OCI-M2 (cell line): ENCODE results near the gene COL25A1.

Source experiments
- DNase-seq: peaks from one replicate; lab custom pipeline; 2025; ENCODE audit not compliant: unreplicated experiment; lab: John Stamatoyannopoulos, UW

The COL25A1 gene

DNA sequence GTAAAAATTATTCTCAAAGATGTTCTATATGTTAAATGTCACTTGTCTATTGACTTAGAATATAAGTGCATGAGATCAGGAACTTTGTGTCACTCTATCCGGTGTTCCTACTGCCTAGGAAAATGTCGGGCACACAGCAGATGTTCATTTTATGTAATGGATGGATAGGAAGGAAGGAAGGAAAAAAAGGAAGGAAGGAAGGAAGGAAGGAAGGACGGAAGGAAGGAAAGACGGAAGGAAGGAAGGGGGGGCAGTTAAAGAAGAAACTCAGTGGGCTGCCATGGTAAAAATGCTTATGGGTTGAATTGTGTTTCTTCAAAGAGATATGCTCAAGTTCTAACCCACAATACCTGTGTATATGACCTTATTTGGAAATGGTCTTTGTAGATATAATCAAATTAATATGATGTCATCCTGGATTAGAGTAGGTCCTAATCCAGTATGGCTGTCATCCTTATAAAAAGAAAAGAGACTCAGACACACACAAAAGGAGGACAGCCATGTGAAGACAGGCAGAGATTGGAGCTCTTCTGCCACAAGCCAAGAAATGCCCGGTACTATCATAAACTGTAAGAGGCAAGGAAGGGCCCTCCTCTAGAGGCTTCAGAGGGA is 86.3 kb downstream of the COL25A1 start:
- DNase-seq = no peak

- DNase-seq = no peak
These were observed 87.0 kb downstream of the COL25A1 start for GRCh38 chr4:109215506-109215905.

DNA sequence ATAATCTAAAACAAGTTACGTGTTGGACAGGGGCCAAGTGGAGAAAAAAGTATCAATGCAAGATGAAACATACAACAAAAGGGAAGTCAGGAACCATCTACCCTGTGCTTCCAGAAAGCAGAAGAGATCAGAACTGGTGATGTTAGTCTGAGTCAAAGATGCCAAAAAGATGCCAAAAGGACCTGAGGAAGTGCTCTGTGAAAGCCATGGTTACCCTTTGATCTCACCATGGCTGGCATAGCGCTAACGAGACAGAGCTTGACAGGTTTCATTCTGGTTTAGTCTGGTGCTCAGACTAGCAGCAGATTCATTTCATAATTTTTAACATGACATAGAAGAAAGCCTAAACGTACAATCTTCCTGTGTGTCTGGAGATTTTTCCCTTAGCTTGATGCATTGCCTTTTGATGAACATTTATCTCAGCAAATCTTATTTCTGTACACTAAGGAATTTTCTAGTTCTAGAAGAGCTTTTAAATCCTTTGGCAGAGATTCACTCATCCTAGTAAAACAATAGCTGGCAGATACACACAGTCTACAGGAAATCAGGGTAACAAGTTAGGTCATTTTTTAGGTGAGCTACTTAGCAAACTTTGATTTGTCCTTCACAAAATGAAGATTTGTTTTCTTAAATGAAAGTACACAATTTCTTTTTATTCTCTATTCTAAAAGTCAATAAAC is 87.7 kb downstream of the COL25A1 start:
- no peak for DNase-seq

DNA sequence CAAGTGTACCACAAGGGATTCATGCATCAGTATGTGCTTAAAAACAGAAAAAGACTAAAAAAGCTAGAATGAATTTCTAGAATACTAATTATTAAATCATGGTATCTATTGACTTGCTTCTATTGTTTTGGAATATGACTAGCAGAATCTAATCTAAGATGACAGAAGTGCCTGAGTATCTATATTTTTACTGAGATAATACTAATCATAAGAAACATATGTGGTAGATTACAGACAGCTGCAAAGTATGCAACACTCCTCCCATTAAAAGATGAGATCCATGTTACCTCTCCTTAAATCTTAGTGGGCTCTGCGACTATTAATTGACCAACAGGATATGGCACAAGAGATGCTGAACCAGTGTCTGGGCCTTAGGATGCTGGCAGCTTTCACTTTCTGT is 89.4 kb downstream of the COL25A1 start:
- no peak for DNase-seq

DNA sequence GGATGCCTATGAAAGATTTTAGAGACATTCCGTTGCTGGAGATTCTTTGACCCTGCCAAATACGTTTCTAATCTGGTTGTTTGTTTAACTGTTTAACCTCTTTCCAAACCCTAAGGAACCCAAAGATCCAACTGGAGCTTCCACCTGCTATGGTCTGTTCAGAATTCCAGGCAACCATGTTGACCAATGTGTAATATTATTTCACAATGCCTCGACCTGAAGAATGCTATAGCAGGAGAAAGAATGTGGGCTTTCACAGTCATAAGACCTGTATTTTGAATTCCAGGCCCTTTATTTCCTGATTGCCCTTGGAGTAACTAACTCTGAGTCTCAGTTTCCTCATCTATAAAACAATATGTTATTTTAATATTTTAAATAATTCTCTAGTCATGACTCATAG is 90.8 kb downstream of the COL25A1 start:
- DNase-seq = no peak

GRCh38 chr4:109209647-109210046 is 92.8 kb downstream of the COL25A1 start:
- DNase-seq = no peak

DNA sequence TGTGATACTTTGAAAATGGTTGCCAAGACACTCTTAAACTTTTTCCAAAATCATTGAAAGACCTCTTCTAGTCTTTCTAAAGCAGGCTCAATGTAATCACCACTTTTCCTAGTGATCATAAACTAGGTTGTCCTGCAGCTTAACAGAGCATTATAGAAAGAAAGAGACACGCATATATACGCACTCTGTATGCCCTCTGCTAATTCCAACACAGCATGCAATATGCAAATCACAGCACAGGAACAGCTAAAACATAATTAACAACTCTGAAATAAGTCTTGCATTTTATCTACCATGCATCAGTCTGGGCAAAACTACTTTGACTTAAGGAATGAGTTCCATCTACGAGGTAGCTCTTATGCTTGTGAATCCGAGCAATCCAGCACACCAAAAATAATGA is 94.6 kb downstream of the COL25A1 start:
- no peak for DNase-seq

DNA sequence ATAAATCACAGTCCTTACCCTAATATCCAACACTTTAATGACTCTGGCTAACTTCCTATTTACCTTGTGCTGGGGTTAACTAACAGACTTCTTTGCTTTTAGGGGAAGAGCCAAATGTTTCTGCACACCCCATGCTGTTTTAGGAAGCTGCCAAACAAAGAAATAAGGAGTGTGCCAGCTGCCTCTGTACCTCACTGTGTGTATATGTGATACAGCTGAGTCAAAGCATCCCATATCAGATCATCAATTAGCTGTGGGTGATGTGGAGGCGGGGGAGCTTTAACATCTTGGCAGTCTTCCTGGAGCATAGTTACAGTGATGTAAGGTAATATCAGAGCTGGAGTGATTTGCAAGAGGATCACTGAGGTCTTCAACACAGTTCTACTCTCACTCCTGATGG is 95.4 kb downstream of the COL25A1 start:
- no peak for DNase-seq

GRCh38 chr4:109206620-109207019 is 95.8 kb downstream of the COL25A1 start:
- no peak for DNase-seq

GRCh38 chr4:109205186-109205585 is 97.3 kb downstream of the COL25A1 start:
- no peak for DNase-seq

DNA sequence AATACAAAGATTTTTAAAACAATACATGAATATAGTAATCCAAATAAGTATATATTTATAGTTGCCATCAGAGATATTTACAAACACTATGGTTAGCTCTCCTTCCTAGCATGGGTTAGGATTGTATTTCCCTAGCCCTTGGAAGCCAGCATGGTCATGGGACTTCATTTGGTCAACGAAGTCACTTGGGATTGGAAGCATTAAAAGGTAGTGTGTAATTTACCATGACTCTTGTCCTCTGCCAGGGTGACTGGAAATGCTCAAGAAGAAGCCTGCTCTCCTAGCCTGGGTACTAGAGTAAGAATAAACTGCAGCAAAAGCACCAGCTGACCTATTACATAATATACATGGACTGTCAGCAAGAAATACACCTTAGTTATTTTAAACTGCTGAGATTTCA is 102.9 kb downstream of the COL25A1 start:
- no peak for DNase-seq

- no peak for DNase-seq
These were observed 106.8 kb downstream of the COL25A1 start for GRCh38 chr4:109195646-109196045.

GRCh38 chr4:109191216-109191615 is 111.2 kb downstream of the COL25A1 start:
- DNase-seq = no peak

- no peak for DNase-seq
These were observed 116.0 kb downstream of the COL25A1 start for GRCh38 chr4:109186458-109186945.

- DNase-seq = no peak
These were observed 116.5 kb downstream of the COL25A1 start for GRCh38 chr4:109185951-109186350.

DNA sequence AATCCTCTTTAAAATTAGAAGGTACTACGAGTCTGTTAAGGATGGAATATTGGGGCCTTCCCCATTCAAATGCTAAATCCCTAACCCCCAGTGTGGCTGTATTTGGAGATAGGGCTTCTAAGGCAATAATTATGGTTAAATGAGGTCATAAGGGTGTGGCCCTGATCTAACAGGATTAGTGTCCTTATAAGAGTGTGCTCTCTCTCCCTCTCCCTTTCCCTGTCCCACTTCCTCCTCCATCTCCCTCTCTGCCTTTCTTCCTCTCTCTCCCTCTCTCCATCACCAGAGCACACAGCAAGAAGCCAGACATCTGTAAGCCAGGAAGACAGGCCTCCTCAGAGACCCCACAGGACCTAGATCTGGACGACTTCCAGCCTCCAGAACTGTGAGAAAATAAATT is 116.9 kb downstream of the COL25A1 start:
- no peak for DNase-seq

GRCh38 chr4:109184491-109184961 is 117.9 kb downstream of the COL25A1 start:
- DNase-seq = no peak

DNA sequence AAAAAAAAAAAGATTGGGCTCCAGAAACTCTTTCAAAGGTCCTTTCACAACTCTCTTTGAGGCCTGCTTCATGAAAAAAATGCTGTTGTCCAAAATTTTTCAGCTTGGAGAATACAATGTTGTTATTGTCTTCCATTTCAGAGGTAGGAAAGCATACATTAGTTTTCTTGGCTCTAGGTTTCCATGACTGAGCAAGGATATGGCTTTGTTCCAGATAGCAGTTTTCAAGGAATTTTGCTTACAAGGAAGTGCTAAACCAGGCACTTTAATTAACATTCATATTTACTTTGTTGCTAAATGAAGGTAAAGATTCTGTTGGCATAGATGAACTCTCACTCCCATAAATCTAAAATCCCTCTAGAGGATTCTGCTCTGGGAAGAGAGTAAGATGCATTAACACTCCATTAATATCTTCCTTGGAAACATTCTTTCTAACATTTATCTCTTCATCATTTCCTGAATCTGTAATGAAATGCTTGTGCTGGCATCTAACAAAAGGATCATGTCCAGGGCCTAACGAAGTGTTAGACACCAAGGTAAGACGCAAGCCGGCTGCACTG is 118.4 kb downstream of the COL25A1 start:
- DNase-seq = no peak

DNA sequence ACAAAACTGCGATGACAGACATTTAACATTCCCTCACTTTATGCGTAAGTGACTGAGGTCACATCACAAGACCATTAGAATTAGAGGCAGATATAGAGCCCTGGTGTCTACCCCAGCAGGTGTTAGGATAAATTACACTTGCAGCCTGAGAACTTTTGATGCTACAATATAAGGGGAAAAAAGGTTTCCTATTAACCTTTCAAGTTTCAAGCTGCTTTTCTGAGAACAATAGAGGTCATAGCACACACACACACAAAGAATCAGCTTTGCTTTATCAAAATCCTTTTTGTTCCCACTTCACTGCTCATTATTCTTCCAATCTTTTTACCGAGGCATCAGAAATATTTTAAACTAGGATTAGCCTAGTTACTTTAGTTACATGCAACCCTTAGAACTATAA is 119.8 kb downstream of the COL25A1 start:
- no peak for DNase-seq

DNA sequence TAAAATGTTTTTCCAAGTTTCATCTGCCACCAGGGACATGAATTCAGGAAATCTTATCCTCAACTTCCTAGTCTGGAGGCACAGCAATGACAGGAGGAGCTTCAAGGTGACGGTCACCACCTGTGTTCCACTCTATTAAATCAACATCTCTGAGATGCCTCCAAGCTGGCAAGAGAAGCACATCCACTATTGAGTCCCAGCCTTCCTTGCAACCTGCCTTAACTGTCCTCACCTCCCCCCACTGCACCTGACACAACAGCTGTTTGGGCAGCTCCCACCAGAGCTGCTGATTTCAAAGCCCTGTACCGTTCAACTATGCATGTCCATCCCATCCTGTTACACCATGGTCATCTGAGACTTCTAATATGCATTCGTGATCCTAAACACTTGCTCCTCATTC is 123.4 kb downstream of the COL25A1 start:
- DNase-seq = no peak

DNA sequence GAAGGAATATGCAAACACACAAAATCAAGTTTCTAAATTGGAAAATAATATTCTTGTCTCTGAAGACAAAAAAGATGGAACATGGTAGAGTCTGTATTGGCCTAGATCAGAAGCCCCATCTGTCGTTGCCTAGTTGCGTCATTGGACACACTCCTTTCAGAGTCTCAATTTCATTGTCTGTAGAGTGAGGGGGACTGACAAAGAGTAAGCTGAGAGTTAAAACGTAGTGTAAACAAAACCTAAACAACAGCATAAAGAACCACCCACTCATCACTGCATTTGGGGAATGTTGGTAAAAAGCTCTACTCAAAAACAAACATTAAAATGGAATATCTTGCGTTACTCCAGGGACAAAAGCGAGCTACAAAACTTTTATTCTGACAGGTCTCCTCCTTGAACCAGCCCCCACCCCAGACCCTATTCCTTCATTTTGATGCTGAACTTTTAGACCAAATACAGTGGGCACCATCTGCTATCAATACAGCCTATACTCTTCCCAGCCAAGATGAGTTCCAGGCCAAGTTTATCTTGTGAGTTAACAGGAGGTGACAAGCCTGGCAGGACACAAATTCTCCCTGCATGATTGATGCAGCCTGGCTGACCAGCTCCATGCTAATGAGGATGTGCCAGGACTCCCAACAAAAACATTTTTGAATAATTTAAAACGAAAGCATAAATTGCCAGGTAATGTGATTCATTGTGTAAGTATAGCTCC is 125.2 kb downstream of the COL25A1 start:
- no peak for DNase-seq
